GM12865 (cell line): ENCODE measurements around the gene FTCD.
"Not testable (repeated sequence)": the region's sequence is repeated elsewhere in the genome, so short reads cannot be mapped to it uniquely, and the experiment has no call there.

Experiments
- DNase-seq: peaks from one replicate; pipeline ENCODE4 v3.0.0; 2010; ENCODE audit warnings: low read depth
- H3K4me3 ChIP-seq: 2 replicates; pipeline ENCODE4 v1.5.1; 2011; ENCODE audit warnings: mild to moderate bottlenecking, low read depth, low read length, control low read depth
- TF ChIP-seq, protein P1 (sequence below): IDR thresholded peaks from 2 replicates; pipeline ENCODE4 v1.5.1; 2011; ENCODE audit warnings: low read length, control low read depth, low read depth, inconsistent platforms; ENCODE audit not compliant: insufficient read depth; ENCODE audit errors: missing control alignments

FTCD gene, protein sequence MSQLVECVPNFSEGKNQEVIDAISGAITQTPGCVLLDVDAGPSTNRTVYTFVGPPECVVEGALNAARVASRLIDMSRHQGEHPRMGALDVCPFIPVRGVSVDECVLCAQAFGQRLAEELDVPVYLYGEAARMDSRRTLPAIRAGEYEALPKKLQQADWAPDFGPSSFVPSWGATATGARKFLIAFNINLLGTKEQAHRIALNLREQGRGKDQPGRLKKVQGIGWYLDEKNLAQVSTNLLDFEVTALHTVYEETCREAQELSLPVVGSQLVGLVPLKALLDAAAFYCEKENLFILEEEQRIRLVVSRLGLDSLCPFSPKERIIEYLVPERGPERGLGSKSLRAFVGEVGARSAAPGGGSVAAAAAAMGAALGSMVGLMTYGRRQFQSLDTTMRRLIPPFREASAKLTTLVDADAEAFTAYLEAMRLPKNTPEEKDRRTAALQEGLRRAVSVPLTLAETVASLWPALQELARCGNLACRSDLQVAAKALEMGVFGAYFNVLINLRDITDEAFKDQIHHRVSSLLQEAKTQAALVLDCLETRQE

DNA sequence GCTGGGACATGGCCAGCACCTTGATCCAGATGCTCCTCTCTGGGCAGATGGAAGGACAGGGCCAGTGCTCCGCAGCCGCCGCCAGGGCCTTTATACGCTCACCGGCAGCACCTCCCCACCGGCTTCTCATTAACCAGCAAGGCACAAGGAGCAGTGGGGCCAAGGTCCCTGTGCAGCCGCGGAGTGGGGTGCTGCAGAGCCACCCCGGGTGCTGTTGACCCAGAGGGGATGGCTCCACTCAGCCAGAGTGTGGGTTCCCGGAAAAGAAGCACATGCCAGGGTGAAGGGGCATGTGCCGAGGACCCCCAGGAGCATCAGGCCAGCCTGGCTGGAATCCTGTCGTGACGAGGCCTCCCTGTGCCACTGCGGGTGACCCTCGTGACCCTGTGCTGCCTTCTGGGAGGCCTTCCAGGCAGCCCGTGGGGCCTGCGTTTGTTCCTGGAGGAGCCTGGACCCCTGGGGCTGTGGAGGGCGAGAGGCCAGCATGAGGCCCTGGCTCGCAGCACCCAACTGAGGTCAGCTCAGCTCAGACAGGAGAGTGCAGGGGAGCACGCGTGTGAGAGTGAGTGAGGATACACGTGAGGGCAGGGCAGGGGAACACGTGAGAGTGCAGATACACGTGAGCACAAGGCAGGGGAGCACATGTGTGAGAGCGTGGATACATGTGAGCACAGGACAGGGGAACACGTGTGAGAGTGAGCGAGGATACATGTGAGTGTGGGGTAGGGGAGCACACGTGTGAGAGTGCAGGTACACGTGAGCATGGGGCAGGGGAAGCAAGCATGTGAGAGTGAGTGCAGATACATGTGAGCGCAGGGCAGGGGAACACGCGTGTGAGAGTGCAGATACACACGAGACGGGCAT, at the start of gene FTCD:
FTCD (minus strand) TSS at position 66 of the 864 bp plus-strand sequence; CDS start at position 10, 56 bp downstream.
- DNase-seq = no peak
- no peak within 1 kb of the TSS for H3K4me3 ChIP-seq
- TF ChIP-seq, protein P1, sequence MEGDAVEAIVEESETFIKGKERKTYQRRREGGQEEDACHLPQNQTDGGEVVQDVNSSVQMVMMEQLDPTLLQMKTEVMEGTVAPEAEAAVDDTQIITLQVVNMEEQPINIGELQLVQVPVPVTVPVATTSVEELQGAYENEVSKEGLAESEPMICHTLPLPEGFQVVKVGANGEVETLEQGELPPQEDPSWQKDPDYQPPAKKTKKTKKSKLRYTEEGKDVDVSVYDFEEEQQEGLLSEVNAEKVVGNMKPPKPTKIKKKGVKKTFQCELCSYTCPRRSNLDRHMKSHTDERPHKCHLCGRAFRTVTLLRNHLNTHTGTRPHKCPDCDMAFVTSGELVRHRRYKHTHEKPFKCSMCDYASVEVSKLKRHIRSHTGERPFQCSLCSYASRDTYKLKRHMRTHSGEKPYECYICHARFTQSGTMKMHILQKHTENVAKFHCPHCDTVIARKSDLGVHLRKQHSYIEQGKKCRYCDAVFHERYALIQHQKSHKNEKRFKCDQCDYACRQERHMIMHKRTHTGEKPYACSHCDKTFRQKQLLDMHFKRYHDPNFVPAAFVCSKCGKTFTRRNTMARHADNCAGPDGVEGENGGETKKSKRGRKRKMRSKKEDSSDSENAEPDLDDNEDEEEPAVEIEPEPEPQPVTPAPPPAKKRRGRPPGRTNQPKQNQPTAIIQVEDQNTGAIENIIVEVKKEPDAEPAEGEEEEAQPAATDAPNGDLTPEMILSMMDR = no peak

DNA sequence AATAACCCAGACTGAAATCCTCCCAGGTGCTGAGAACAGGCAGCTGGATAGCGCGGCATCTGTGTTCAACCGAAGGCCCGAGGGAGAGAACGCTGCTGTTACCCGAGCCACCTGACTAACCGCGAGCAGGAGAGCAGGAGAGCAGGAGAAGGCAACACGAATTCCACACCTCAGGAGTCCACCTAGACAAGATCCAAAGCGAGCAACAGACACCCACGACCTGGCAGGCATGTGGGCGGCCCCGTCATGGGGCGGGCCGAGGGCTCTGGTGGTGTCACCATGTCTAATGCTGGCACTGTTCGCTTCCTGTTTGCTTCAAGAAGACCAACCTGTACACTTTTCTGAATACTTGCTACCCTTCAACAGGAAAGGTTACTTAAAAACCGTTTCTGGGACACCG, 49.8 kb upstream of the FTCD start:
- DNase-seq = no peak
- no peak overlapping the region for H3K4me3 ChIP-seq
- TF ChIP-seq, protein P1 = no peak

DNA sequence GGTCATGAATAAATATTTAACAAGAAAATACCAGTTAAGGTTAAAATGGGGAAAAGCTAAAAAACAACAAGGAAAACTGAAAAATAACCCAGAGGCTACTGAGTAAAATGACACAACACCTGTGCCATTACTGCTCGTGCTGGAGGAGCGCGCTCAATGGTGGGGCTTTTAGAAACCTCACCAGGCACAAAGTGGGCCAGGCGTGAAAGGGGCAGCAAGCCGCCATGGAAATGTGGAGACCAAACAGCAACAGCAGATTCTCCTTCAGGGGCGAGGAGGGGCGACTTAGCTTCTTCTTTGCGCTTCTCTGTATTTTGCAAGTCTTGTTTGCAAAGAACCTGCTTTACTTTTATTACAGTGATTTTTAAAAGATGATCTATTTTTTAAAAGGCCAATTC, 47.8 kb upstream of the FTCD start:
- TF ChIP-seq, protein P1 = no peak
- DNase-seq = no peak
- no peak overlapping the region for H3K4me3 ChIP-seq

DNA sequence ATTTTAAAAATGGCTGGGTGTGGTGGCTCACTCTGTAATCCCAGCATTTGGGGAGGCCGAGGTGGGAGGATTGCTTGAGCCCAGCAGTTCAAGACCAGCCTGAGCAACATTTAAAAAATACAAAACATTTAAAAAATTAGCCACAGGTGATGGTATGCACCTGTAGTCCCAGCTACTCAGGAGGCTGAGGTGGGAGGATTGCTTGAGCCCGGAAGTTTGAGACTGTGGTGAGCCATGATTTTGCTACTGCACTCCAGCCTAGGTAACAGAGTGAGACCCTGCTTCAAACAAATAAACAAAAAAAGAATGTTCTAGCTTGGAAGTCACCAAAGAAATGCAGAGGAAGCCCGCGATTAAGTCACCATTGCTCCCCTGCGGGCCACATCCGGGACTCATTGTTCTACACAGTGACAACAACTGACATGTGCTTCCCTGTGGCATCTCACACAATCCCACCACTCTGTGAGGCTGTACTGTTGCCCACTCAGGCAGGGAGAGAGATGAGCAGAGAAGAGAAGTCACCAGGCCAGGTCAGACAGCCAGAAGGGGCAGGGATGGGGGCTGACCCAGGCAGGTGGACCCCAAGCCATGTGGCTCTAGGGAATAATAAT, 47.3 kb upstream of the FTCD start:
- H3K4me3 ChIP-seq = no peak overlapping the region
- no peak for DNase-seq
- TF ChIP-seq, protein P1 = no peak

DNA sequence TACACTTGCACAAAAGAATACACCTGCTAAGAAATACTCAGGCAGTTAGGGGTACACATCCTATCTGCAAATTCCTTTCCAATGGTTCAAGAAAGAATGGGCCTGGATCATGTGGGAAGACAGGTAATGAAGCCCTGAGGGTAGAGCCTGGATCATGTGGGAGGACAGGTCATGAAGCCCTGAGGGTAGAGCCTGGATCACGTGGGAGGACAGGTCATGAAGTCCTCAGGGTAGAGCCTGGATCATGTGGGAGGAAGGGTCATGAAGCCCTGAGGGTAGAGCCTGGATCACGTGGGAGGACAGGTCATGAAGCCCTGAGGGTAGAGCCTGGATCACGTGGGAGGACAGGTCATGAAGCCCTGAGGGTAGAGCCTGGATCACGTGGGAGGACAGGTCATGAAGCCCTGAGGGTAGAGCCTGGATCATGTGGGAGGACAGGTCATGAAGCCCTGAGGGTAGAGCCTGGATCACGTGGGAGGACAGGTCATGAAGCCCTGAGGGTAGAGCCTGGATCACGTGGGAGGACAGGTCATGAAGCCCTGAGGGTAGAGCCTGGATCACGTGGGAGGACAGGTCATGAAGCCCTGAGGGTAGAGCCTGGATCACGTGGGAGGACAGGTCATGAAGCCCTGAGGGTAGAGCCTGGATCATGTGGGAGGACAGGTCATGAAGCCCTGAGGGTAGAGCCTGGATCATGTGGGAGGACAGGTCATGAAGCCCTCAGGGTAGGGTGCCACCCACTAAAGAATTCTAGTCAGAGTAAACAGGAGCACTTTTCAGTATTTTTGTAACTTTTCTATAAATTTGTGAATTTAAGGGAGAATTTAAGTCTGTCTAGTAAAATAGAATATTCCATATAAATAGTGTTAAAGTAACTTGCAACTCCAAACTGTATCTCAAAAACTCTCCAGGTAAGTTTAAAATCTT, 45.8 kb upstream of the FTCD start:
- not testable (repeated sequence) for H3K4me3 ChIP-seq, DNase-seq

DNA sequence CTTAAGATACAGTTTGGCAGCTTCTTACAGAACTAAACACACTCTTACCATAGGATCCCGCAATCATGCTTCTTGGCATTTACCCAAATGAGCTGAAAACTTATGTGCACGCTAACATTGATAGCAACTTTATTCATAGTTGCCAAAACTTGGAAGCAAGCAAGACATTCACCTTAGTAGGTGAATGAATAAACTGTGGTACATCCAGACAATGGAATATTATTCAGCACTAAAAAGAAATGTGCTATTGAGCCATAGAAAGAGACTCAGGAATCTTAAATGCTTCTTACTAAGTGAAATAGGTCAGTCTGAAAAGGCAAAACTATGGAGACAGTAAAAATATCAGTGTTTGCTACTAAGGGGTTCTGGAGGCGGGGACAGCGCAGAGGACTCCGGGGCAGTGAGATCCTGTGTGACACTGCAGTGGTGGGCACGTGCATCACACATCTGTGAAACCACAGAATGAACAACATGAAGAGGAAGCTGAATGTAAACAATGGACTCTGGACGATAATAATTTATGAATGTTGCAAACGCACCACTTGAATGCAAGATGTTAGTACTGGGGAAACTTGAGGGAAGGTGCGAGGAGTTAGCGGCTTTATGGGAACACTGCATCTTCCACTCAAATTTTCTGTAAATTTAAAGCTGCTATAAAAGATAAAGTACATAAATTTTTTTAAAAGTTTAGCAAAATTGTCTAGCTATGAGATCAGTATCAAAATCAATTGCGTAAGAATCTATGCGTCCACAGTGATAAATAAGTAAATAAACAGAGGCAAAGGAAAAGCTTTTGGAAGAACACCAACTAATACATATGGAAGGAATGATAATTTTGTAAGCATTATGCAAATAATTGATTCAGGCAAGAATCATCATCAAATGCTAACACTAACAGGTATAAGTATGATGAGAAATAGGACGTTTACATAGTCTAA, 44.3 kb upstream of the FTCD start:
- H3K4me3 ChIP-seq = no peak overlapping the region
- TF ChIP-seq, protein P1 = no peak
- DNase-seq = no peak
